Activated T-cell treated with anti-CD3 and anti-CD28 coated beads, Interleukin-2, amount 50 U/mL, for 4 hours (primary cell): ENCODE measurements around the gene TRPM6. TPM values are rescaled to one million over a fixed set of nuclear protein-coding genes. Genes with fewer than 3 reads are reported as not detected.
"Not testable (repeated sequence)": the region's sequence is repeated elsewhere in the genome, so short reads cannot be mapped to it uniquely, and the experiment has no call there.

Source experiments
- ATAC-seq, 2 donors: fragments of 200-7000 bp; cut with Tn5 transposase; one replicate each; pipeline ENCODE4 v1.10.0; 2021
- DNase-seq: peaks from one replicate; pipeline ENCODE4 v3.0.0-alpha.2; 2020
- H3K27me3 Mint-ChIP-seq: one replicate; pipeline ENCODE4 v1.8.0; 2021; ENCODE audit warnings: low read depth, mixed read lengths
- H3K36me3 Mint-ChIP-seq: one replicate; pipeline ENCODE4 v1.8.0; 2022; ENCODE audit warnings: mixed read lengths; ENCODE audit not compliant: insufficient read depth
- H3K4me1 Mint-ChIP-seq: one replicate; pipeline ENCODE4 v1.8.0; 2021; ENCODE audit warnings: low read depth, mixed read lengths
- H3K4me3 Mint-ChIP-seq: one replicate; pipeline ENCODE4 v1.8.0; 2021; ENCODE audit warnings: mild to moderate bottlenecking, moderate library complexity, mixed read lengths
- H3K9me3 Mint-ChIP-seq: one replicate; pipeline ENCODE4 v1.8.0; 2021; ENCODE audit warnings: mixed read lengths
- total RNA-seq, 3 donors: library from RNA; stranded (reverse); gene quantifications; one replicate each; pipeline ENCODE4 v1.2.1, GENCODE V29; 2021

The TRPM6 gene, protein sequence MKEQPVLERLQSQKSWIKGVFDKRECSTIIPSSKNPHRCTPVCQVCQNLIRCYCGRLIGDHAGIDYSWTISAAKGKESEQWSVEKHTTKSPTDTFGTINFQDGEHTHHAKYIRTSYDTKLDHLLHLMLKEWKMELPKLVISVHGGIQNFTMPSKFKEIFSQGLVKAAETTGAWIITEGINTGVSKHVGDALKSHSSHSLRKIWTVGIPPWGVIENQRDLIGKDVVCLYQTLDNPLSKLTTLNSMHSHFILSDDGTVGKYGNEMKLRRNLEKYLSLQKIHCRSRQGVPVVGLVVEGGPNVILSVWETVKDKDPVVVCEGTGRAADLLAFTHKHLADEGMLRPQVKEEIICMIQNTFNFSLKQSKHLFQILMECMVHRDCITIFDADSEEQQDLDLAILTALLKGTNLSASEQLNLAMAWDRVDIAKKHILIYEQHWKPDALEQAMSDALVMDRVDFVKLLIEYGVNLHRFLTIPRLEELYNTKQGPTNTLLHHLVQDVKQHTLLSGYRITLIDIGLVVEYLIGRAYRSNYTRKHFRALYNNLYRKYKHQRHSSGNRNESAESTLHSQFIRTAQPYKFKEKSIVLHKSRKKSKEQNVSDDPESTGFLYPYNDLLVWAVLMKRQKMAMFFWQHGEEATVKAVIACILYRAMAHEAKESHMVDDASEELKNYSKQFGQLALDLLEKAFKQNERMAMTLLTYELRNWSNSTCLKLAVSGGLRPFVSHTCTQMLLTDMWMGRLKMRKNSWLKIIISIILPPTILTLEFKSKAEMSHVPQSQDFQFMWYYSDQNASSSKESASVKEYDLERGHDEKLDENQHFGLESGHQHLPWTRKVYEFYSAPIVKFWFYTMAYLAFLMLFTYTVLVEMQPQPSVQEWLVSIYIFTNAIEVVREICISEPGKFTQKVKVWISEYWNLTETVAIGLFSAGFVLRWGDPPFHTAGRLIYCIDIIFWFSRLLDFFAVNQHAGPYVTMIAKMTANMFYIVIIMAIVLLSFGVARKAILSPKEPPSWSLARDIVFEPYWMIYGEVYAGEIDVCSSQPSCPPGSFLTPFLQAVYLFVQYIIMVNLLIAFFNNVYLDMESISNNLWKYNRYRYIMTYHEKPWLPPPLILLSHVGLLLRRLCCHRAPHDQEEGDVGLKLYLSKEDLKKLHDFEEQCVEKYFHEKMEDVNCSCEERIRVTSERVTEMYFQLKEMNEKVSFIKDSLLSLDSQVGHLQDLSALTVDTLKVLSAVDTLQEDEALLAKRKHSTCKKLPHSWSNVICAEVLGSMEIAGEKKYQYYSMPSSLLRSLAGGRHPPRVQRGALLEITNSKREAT (N-terminal part only)
- total RNA-seq = under 1 TPM; 0.05 to 0.23 (median 0.18) TPM

DNA sequence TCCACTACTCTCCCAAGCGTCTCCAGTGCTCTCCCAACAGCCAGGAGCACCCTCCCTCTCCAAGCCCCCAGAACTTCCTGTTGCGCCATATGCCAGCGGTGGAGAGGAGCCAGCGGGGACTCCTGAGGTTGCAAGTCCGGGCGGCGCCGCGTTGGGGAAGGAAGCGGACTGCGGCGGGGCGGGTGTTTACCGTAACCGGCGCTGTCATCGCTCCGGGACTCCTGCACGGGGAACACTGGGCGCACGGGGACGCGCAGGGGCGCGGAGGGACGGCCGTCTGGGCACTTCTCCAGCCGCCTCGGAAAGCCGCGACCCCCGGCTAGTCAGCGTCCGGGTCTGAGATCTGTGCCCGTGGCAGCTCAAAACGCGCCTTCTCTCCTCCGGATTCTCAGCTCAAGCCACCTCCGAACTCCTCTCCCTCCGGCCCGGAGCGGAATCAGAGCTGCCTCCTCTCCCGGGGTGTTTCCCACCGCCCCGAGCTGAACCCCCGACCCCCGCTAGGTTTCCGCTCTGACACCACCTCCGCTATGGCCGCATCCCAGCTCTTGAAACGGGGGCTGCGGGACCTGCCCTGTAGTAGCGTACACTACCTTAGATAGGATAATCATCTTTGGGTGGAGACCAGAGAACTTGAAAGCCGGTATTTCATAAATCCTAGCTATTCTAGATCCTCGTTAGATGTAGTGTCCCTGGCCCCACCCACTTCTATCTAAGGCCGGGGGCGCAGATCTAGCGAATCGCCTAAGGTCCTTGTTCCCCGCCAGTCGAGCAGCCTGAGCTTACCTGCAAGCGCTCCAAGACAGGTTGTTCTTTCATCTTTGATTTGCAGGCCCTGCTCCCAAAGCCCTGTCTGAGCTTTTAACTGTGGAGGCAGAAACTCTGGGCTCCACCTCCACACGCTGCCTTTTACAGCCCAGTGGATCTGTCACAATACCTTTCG, at the start of gene TRPM6:
TSS of gene TRPM6 (minus strand) at position 881 of the 940 bp plus-strand sequence. CDS start at position 816, 65 bp downstream.
- peak within 1 kb of the TSS; percentile 81 for H3K4me3 Mint-ChIP-seq
- H3K9me3 Mint-ChIP-seq = peaks cover 8% of the 10 kb centered on the region
- H3K4me1 Mint-ChIP-seq = peaks cover 11% of the 10 kb centered on the region
- no peak for DNase-seq
- ATAC-seq = peak; percentile 74 to 79
- peaks cover 46% of the 10 kb centered on the region for H3K27me3 Mint-ChIP-seq
- H3K36me3 Mint-ChIP-seq = no peaks in the 10 kb centered on the region

DNA sequence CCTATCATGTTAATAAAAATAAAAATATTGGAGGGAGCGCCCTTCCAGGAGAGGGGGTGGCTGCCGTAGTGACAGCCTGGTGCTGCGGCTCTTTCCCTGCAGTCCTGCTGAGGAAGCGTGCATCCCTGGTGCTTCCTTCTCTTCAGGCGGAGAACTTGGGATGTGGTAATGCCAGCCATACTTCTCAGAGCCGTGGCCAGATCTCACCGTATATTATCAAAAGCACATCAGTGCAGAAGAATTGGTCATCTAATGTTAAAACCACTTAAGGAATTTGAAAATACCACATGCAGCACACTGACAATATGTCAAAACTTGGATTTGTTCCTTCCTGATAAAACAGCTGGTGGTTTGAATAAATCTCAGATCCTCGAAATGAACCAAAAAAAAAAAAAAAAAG, 47.3 kb upstream of the TRPM6 start:
- no peak for DNase-seq
- Mint-ChIP-seq H3K4me3 (no peak overlapping the region), H3K4me1 (no peaks in the 10 kb centered on the region), H3K9me3 (peaks cover 7% of the 10 kb centered on the region), H3K27me3 (peaks cover 5% of the 10 kb centered on the region), H3K36me3 (no peaks in the 10 kb centered on the region)
- no peak for ATAC-seq

DNA sequence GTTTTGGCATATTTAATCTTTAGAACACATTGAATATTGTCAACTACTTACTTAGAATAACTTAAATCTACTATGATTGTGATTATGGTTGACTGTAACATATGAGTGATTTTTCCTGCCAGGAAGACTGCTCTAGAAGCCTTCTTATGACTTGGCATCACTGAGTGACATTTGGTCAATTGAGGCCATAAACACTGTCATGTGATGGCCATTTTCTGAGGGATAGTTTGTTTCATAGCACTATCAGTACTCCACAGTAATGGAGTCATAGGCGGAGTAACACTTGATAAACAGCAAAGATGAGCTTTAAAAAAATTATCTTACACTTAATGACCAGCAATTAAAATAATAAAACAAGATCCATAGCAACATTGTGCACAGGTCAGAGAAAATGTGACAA, 34.0 kb upstream of the TRPM6 start:
- no peaks in the 10 kb centered on the region for H3K27me3 Mint-ChIP-seq
- ATAC-seq = no peak
- no peak overlapping the region for H3K4me3 Mint-ChIP-seq
- no peaks in the 10 kb centered on the region for H3K4me1 Mint-ChIP-seq
- no peaks in the 10 kb centered on the region for H3K36me3 Mint-ChIP-seq
- no peak for DNase-seq
- H3K9me3 Mint-ChIP-seq = no peaks in the 10 kb centered on the region

DNA sequence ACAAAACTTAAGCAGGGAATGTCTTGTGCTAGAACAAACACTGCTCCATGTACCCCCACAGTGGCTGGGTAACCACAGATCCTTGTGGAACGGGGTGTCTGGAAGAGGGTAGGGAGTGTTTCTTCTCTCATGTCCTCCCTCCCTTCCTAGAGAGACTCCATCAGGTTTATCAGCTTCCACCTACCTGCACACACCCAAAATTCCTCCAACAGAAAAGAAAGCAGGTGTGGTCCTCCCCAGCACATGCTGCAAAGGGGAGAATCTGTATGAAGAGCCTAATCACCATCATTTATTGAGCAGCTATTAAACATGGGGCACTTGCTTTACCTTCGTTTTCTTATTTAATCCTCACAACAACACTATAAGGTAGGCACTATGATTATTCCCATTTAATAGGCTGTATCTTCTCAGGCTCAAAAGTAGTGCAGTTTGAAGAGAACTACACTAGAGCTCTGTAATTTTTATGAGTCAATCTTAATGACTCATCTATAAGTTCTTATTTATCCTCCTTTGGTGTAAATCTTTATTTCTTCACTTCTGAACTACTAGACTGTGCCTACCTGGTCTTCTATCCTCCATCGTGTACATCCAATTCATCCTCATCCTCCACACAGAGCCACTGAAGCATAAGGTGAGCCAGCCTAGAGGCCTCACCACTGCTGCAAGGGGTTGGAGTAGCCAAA, 33.4 kb upstream of the TRPM6 start:
- Mint-ChIP-seq H3K4me1 (no peaks in the 10 kb centered on the region), H3K9me3 (no peaks in the 10 kb centered on the region)

DNA sequence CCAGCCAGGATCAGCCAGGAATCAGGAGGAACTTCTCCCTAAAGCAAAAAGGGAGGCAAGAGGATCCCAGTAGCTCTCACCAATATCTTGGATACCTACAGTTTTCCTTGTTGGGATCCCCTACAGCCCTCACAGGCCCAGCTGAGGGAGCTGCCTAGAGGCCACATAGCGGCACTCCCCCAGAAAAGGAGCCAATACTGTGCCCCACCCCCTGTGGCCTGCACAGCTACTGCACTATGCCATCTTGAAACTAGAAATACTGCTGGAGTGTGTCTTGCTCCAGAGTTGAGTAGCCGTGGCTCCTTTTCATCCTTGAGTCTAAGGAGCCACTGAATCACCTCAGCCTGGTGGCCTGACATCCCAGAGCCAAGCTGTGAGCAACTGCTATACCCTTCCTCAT, 22.3 kb upstream of the TRPM6 start:
- H3K9me3 Mint-ChIP-seq = peaks cover 14% of the 10 kb centered on the region
- no peaks in the 10 kb centered on the region for H3K36me3 Mint-ChIP-seq
- ATAC-seq (no peak), DNase-seq (no peak)
- no peaks in the 10 kb centered on the region for H3K4me1 Mint-ChIP-seq
- no peak overlapping the region for H3K4me3 Mint-ChIP-seq
- H3K27me3 Mint-ChIP-seq = peaks cover 22% of the 10 kb centered on the region

More for the DNA sequence above, 33.4 kb upstream of the TRPM6 start:
- DNase-seq = no peak
- no peaks in the 10 kb centered on the region for H3K36me3 Mint-ChIP-seq
- no peak overlapping the region for H3K4me3 Mint-ChIP-seq
- no peak for ATAC-seq
- H3K27me3 Mint-ChIP-seq = no peaks in the 10 kb centered on the region

DNA sequence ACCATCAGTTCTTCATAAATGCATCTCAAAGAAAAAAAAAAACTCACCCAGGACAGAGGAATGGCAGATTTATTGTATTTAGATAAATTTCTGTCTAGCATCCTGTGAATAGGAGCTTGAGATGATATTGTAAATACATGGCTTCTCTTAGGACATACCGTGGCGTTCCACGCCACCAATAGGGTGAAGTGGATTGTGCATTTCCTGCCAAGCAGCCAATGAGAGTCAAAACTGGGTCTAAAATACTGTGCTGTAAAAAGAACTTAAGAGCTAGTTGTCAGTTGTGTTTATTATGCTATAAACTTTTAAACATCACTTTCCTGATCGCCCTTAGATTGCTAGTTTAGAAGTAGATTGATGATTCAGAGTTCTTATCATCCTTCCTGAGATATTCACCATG, 20.9 kb upstream of the TRPM6 start:
- Mint-ChIP-seq H3K27me3 (peaks cover 22% of the 10 kb centered on the region), H3K36me3 (no peaks in the 10 kb centered on the region)

DNA sequence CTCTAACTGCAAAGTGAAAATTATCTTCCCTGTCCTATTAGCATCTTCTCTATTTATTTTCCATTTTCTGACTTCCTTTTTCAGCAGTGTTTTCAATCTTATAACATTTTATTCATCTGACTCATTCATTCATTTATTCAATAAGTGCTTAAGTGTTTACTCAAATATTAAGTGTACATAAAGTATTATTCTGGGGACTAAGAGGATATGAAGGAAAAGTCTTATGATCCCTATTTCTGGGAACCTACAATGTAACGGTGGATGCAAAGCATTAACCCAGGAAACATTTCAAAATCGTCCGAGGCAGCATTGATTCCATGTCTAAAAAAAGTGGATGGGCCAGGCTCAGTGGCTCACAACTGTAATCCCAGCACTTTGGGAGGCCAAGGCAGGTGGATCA, 19.4 kb upstream of the TRPM6 start:
- DNase-seq (no peak), ATAC-seq (no peak)
- peaks cover 22% of the 10 kb centered on the region for H3K27me3 Mint-ChIP-seq
- peaks cover 11% of the 10 kb centered on the region for H3K9me3 Mint-ChIP-seq
- H3K4me1 Mint-ChIP-seq = no peaks in the 10 kb centered on the region
- H3K4me3 Mint-ChIP-seq = no peak overlapping the region
- H3K36me3 Mint-ChIP-seq = no peaks in the 10 kb centered on the region

More for the DNA sequence above, 20.9 kb upstream of the TRPM6 start:
- H3K4me3 Mint-ChIP-seq = no peak overlapping the region
- no peak for ATAC-seq
- H3K4me1 Mint-ChIP-seq = no peaks in the 10 kb centered on the region
- peaks cover 14% of the 10 kb centered on the region for H3K9me3 Mint-ChIP-seq
- no peak for DNase-seq

DNA sequence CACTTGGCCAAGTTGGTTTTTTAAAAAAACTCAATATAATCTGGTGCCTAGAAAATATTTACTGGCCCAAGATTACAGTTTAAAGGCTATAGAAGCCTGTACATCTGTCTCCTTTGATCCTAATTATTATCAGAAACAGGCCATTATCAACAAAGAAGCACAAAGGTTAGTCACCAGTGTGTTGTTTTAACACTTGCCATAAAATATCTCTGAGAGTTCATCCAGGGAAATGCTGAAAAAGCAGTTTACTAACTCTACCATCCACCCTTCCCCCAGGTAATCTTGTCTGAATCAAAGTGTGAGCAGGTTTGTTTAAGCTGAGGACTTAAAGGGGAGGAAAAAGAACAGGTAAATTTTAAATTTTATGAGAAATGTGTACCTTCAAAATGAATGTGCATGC, 13.3 kb upstream of the TRPM6 start:
- Mint-ChIP-seq H3K4me1 (no peaks in the 10 kb centered on the region), H3K4me3 (no peak overlapping the region), H3K9me3 (no peaks in the 10 kb centered on the region), H3K36me3 (no peaks in the 10 kb centered on the region), H3K27me3 (peaks cover 7% of the 10 kb centered on the region)
- ATAC-seq (no peak), DNase-seq (no peak)

DNA sequence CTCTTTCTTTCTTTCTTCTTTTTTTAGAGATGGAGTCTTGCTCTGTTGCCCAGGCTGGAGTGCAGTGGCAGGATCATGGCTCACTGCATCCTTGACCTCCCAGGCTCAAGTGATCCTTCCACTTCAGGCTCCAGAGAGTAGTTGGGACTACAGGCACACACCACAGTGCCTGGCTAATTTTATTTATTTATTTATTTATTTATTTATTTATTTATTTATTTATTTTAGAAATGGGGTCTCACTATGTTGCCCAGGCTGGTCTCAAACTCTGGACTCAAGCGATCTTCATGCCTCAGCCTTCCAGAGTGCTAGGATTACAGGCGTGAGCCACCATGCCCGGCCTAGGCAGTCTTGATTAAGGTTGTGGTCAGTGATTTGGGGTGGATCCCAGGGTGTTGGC, 728 bp upstream of the TRPM6 start:
- Mint-ChIP-seq H3K27me3 (peaks cover 50% of the 10 kb centered on the region), H3K4me1 (peaks cover 11% of the 10 kb centered on the region)
- not testable (repeated sequence) for H3K36me3 Mint-ChIP-seq, DNase-seq, ATAC-seq, H3K9me3 Mint-ChIP-seq, H3K4me3 Mint-ChIP-seq

DNA sequence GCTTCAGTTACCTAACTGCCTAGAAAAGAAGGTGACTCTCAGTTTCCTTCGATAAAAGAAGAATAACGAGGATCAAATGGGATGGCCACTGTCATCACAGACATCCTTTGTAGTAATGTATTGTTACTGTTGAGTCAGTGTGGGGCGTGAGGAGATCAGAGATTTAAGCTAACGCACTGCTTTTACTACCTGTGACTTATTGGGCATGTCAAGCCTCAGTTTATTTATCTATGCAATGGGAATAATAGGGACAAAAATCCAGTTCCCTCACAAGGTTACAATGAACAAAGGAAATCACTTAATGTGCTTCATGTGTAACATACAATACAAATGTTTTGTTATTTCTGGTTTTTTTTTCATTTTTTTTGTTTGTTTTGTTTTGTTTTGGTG, 255 bp upstream of the TRPM6 start:
- H3K27me3 Mint-ChIP-seq = peaks cover 48% of the 10 kb centered on the region
- DNase-seq = no peak
- H3K9me3 Mint-ChIP-seq = peaks cover 8% of the 10 kb centered on the region
- no peak for ATAC-seq
- no peaks in the 10 kb centered on the region for H3K36me3 Mint-ChIP-seq
- H3K4me3 Mint-ChIP-seq = peak overlapping the region; percentile 81
- H3K4me1 Mint-ChIP-seq = peaks cover 11% of the 10 kb centered on the region

DNA sequence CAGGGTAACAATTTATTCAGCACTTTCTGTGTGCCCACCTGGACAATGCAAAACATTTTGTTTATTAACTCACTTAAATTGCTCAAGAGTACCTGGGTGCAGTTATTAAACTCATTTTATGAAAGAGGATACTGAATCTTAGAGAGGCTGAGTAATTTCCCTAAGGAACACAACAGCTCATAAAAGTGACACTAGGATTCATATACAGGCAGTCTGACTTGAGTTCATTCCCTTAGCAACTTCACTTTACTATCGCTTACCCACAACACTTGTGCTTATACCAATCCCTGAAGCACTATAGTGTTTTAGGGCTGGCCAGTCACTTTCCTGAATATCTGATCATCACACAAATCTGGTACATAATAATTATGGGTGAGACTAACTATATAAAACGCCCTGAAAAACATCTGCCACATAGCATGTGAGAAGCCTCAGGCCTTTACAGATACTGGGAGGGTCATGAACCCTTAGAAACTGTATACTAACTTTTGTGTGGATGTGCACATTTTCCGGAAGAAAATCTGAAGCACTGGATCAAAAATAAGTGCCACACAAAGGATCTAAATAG, 11.3 kb downstream of the TRPM6 start:
- DNase-seq (no peak), ATAC-seq (no peak)
- H3K4me3 Mint-ChIP-seq = no peak overlapping the region
- H3K4me1 Mint-ChIP-seq = no peaks in the 10 kb centered on the region
- H3K27me3 Mint-ChIP-seq = peaks cover 12% of the 10 kb centered on the region
- H3K36me3 Mint-ChIP-seq = peaks cover 2% of the 10 kb centered on the region
- peaks cover 23% of the 10 kb centered on the region for H3K9me3 Mint-ChIP-seq

DNA sequence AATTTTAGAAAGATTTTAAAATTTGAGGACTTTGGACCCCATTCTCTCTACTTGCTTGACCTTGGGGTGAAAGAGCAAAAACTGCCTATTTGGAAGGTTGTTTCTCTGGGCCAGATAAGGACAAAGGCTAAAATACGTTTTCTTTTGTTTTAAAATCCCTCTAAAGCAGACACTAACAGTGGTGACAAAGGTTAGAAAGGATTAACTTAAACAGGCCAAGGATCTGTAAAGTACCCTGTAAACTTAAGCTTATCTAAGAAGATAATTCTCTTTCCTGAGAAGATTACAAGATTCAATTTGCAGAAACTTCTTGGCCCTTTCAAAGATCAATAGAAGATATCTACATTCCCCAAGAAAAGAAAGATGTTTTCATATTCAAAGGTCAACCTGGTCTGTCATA, 12.1 kb downstream of the TRPM6 start:
- ATAC-seq (no peak), DNase-seq (no peak)
- peaks cover 2% of the 10 kb centered on the region for H3K36me3 Mint-ChIP-seq
- H3K9me3 Mint-ChIP-seq = peaks cover 21% of the 10 kb centered on the region
- H3K4me1 Mint-ChIP-seq = no peaks in the 10 kb centered on the region
- H3K27me3 Mint-ChIP-seq = peaks cover 10% of the 10 kb centered on the region
- no peak overlapping the region for H3K4me3 Mint-ChIP-seq
